Fibroblast of skin of abdomen (primary cell): Measurements from ENCODE around the gene PTAFR. TPM values are rescaled to one million over a fixed set of nuclear protein-coding genes. Genes with fewer than 3 reads are reported as not detected.

Experiments
- DNase-seq: peaks from one replicate; pipeline ENCODE4 v3.0.0-alpha.2; 2013
- polyA plus RNA-seq, 2 experiments: library from polyadenylated mRNA; unstranded; fragments of 120-200 nt; gene quantifications; one replicate each; pipeline ENCODE4 v1.2.1, GENCODE V29; 2013; ENCODE audit not compliant: insufficient read length in 2 of 2

PTAFR gene, protein sequence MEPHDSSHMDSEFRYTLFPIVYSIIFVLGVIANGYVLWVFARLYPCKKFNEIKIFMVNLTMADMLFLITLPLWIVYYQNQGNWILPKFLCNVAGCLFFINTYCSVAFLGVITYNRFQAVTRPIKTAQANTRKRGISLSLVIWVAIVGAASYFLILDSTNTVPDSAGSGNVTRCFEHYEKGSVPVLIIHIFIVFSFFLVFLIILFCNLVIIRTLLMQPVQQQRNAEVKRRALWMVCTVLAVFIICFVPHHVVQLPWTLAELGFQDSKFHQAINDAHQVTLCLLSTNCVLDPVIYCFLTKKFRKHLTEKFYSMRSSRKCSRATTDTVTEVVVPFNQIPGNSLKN
- 0.06 TPM for polyA plus RNA-seq (2013, experiment 1 of 2; ENCODE audit: insufficient read length)
- polyA plus RNA-seq (2013, experiment 2 of 2; ENCODE audit: insufficient read length), result 0.04 TPM

DNA sequence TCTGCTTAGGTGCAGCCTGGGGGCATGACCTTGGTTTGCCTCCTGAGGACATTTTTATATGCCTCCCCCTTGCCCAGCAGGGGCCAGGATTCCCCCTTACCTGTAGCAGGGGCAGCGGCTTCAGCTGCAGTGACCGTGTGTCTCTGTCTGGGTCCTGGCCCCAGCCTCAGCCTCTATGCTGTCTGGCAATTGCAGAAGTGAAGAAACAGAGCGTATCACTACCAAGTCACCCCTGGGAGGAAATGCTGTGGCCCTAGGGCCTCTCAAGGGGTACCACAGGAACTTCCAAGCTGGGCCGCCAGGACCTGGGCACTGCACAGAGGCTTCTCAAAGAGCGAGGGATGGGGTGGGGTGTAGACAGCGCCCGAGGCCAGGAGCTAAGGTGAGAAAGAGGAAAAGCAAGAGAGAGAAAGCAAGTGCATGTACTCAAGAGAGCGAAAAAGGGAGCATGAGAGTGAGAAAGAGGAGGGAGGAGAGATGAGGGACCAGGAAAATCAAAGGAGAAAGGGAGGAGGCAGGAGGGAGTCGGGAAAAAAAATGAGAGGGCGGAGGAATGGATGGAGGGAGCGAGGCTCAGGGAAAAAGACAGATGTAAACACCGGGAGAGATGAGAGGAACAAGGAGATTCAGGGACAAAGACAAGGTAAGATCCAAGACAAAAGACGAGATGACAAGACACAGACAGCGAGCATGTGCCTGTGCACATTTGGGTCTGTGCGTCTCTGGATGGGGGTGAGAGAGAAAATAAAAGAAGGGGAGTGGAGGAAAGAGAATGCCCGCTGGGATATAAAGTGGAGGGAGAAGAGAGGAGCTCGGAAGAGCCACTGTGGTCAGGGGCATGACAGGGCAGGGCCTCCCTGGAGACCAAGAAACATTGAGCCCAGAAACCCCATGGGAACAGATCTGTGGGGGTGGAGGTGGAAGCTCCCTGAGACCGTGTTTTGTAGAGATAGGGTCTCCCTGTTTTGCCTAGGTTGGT lies at the start of gene PTAFR:
Gene PTAFR (minus strand): TSS at position 199 of the 979 bp plus-strand sequence. CDS start 25,669 bp downstream, outside the sequence.
- no peak for DNase-seq

DNA sequence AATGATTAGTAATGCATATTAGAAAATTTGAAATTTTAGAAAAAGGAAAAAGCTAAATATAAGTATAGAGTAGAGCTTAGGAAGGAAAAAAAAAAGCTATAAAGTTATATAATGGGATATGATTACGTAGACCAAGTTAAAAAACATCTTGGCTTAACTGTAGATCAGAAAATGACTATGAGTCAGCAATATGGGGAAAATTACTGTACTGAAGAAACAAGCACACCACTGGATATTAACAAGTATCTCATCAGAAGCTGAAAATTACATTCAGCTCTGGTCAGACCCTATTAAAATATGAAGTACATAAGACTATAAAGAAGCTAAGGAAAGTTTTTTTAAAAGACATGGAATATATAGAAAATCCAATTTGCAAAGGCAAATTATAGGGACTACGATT lies 36.8 kb upstream of the PTAFR start:
- DNase-seq, result no peak

DNA sequence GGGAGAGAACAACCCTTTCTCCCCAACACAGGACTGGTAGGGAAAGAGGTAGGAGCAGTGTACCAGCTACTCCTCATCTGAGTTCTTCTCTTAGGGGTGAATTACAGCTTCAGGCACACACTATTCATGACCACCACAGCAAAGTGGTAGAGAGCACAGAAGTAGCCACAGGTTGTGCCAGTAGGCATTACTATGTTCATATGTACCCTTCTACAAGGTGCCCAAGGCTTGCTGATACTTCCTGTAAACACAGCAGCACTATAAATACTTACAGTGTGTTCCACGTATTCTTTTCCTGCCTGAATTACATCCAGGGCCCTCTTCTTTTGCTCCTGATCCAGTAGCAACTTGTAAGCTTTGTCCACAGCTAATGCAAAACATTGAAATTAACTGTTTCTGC lies 33.2 kb upstream of the PTAFR start:
- DNase-seq, result no peak

DNA sequence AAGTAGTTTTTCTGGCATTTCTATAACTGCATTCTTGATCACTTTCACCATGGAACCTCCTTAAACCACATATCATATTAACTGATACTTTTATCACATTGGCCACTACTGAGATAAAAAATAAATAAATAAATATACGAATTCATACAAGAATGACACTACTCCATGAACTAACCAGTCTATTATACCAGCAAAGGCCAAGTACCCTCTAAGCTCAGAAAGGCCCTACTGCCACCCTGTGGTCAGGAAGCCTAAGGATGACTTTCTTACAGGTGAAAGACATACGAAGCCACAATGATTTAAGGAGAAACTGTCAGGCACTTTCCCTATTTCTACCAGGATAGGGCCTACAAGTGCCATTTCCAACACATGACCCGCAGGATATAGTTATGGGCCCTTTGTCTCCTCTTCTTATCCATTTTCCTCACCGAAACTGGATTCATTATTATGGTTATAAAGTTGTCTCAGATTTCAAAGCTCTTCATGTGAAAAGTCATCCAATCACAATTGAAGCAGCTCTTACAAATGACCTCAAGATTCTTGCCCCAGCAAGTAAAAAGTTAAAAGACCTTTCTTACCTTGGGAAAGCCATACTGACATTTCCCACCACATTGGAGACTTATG lies 32.4 kb upstream of the PTAFR start:
- DNase-seq, result peak; percentile 55

DNA sequence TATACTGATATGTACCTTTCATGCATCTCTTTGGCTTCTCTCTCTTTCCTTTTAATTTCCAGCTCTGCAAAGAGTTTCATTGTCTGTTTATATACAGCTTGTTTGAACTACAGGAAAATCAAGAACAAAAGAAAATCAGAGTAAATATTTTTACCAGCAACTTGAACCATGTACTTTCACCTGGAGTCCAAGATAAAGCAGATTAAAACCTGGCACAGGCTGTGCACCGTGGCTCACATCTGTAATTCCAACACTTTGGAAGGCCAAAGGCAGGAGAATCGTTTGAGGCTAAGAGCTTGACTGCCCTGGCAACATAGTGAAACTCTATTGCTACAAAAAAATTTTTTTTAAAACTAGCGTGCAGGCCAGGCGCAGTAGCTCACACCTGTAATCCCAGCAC lies 28.8 kb upstream of the PTAFR start:
- no peak for DNase-seq

DNA sequence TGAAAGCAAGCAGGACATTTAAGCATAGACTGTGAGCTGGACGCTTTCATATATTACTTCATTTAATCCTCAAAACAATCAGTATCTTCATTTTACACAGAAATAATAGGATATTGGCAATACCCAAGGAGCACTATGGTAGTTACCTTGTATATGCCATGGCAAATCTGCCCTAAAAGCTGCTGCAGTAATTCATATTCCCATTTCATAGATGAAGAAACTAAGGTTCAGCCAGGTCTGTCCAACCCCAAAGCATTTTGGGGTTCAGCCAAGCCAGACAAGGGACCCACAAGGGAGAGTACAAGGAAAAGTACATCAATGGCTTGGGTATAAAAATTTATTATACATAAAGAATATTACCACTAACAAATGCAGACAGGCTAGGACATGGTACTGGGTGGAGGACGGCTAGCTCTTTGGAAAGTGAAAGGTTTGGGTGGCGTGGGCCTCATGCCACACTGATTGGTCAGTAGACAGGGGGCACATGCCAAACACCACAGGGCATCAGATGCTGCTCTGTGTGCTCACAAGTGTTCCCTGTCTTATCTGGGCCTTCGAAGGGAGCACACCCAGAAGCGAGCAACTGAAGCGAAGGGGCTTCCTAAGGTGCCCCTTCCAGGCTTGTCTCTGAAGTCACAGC lies 23.9 kb upstream of the PTAFR start:
- no peak for DNase-seq

DNA sequence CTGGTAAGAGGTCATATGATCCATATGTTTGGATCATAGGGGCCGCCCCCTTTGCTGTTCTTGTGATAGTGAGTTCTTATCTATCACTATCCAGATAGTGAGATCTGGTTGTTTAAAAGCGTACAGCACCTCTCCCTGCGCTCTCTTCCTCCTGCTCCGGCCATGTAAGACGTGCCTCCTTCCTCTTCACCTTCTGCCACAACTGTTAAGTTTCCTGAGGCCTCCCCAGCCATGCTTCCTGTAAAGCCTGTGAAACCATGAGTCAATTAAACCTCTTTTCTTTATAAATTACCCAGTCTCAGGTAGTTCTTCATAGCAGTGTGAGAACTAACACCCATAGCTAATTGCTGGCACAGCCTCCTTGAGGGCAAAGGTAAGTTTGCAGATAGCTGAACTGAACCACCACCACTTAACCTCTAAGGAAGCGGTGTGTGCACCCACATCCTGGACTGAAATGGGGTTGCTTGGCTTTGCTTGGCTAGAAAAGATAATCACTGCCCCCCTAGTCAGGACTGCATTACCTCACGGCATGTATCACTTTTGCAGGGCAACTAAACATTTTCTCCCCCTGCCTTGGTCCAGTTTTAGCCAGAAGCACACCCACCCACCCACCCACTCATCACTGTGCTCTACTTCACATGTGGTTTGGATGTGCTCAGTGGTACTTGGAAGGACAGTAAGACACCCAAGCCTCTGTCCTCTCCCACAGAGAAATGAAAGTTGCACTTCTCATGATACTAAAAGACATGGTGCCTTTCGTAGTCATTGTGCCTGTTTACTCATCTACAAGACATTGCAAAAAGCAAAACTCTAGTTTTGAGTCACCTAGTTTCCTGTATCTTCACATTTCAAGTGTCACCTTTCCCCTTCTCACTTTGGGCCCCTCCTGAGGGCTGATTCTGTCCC lies 23.1 kb upstream of the PTAFR start:
- no peak for DNase-seq

DNA sequence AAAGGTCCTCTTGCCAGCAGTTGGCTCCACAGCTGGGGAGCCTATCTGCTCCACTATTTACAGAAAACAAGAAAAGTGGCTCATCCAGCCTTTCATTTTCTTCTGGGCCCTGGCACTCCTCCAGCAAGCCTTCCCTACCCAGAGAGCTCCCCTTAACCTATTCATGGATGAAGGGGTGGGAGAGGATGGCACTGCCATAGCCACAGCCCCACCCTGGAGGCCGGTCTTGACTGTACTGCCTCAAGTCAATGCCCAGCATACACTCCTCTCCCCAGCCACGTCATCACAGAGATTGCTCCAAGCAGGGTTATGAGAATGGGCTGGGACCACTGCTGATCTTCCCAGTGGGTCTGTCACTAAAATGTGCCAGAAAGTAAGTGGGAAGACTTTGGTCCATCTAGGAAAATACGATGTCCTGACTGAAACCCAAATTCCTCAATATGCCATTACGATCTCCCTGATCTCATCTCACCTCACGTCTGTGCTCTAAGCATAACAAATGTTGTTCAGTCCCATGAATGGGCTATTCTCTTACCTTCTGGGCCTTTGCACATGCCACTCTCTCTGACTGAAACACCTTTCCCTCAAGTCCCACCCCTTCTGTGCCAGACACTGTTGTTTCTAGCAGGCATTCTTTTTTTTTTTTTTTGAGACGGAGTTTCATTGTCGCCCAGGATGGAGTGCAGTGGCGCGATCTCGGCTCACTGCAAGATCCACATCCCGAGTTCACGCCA lies 21.4 kb upstream of the PTAFR start:
- no peak for DNase-seq

DNA sequence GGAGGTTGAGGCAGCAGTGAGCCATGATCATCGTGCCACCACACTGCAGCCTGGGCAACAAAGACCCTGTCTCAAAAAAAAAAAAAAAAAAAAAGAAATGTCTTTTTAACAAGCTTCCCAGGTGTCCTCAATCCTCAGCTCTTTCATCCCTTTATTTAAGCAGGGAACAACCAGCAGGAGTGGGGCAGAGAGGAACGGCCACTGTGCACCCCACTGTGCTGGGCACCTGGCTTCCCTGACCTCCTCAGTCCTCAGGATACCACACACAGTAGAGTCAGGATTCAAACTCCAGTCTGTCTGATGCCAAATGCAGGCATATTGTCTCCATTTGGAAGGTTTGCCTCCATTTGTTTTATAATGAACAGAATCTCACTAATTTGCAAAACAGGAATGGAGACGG lies 19.8 kb upstream of the PTAFR start:
- DNase-seq, result no peak

DNA sequence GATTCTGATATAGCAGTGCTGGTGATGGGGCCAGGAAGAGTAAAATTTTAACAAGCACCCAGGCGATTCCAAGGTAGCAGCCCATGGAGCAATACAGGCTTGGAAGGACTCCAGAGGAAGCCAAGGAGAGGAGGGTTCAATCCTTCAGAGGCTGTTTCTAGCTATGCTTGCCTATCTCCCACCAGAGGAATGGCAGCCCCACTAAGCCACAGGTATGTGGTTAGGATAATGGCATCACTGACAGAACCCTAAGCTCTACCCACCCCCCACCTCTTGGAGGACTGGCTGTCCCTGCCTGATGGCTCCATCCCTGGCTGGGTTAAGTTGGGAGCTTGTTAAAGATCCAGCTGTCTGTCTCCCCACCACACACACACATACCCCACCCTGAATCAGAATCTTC lies 19.3 kb upstream of the PTAFR start:
- DNase-seq, result no peak

DNA sequence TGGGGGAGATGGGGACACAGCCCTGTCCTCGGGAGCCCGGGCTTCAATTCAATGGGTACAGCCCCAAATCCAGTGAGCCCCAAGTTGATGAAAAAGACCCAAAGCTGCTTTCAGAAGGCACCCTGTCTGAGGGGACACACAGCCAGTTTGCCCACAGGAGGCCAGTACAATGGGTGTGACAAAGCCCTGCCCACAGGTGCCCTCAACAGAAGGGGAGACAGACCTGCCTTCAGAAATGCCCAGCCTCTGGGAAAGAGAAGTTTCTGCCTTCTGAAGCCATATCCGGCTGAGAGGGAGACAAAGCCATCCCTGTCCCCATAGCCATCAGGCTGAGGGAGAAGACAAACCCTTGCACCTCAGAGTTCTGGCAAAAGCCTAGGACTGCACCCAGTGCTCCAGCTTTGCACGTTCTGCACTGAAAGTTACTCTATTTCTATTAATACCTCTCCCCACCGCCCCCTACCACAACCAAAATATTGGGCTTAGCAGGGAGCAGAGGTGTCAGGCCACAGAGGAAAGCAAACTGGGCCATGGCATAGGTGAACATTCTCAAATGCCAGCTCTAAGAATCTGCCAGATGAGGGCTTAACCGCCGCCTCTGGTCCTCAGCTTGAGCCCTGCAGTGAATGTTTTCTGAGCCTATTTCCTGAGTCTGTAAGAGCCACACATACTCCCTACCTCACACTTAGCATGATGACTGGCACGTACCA lies 18.0 kb upstream of the PTAFR start:
- DNase-seq, result no peak

DNA sequence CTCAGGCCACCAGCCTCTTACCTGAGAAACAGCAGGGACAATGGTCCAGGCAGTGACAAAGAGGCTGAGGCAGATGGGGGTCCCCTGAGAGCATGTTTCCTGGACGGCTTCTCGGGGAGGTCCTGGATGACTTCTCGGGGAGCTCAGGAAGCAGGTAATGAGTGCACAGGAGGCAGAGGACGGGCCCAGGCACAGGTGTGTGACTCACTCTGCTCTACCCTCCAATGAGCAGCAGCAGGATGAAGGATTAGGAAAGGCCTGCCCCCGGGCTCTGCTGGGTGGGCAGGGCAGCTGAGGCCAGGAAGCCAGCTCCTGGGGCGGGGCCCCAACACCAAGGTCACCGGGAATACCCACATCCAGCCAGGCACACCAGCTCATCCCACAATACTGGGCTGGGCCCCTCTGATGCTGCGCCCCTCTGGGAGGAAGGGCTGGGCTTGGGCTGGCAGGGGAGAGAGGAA lies 17.2 kb upstream of the PTAFR start:
- DNase-seq, result no peak

DNA sequence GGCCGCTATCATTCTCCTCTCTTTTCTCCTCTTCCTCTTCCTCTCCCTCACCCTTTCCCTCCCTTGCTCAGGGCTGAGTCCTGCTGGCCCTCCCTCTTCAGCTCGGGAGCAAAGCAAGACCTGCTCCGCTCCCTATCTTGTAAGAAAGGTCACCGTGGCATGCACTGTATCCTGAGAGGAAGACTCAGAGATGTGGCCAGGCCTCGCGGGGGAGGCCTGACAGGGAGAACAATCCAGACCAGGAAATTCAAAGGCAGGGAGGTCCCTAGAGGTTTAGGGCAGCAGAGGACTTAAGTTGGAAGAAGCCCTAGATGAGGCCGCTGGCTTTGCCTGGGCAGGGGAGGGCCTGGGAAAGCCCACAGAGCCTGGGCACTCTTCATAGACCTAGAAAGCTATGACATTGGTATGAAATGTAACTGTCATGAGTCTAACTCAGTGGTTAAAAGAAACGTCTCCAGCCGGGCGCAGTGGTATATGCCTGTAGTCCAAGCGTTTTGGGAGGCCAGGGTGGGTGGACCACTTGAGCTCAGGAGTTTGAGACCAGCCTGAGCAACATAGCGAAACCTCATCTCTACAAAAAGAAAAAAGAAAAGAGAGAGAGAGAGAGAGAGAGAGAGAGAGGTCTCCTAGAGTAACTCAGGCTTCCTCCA lies 14.6 kb upstream of the PTAFR start:
- no peak for DNase-seq

DNA sequence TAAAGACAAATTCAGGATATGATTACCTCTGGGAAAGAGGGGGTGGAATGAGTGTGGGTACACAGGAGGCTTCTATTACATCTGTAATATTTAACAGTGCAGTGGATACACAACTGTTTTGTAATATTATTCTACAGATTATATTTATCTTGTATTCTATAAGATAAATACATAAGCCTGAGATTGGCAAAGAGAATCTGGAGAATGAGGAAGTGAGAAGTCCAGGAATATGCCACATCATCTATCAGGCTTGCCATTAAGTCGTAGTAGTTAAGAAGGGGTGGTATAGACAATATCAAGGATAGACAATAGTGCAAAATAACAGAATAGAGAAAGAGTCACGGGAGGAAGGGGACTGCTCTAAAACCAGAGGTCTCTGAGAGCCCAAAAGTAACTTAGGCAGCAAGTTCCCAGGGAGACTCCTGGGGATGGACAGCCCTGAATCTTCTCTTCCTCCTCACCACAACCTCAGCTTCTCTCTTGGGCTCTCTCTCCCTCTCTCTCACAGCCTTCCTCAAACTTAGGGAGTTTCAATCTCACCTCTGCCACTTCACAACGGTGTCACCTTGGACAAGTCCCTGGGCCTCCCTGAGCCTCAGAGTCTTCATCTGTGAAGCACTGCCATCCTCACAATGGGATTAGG lies 14.0 kb upstream of the PTAFR start:
- peak; percentile 27 for DNase-seq

DNA sequence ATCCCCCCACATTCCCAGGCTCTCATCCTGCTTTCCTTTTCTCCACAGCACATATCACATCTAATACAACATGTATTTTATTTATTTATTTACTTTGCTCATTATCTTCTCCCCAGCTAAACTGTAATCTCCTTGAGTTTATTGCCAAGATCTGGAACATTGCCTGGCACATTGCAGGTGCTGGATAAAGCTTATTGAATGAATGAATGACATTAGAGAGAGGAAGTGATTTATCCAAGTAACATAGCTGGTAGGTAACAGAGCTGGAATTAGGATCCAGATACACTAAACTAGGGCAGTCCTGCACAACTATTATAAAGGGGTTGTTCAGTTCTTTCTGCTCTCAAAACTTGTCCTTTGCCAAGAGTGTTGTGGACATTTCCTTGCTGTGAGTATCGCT lies 8.6 kb upstream of the PTAFR start:
- DNase-seq, result no peak

DNA sequence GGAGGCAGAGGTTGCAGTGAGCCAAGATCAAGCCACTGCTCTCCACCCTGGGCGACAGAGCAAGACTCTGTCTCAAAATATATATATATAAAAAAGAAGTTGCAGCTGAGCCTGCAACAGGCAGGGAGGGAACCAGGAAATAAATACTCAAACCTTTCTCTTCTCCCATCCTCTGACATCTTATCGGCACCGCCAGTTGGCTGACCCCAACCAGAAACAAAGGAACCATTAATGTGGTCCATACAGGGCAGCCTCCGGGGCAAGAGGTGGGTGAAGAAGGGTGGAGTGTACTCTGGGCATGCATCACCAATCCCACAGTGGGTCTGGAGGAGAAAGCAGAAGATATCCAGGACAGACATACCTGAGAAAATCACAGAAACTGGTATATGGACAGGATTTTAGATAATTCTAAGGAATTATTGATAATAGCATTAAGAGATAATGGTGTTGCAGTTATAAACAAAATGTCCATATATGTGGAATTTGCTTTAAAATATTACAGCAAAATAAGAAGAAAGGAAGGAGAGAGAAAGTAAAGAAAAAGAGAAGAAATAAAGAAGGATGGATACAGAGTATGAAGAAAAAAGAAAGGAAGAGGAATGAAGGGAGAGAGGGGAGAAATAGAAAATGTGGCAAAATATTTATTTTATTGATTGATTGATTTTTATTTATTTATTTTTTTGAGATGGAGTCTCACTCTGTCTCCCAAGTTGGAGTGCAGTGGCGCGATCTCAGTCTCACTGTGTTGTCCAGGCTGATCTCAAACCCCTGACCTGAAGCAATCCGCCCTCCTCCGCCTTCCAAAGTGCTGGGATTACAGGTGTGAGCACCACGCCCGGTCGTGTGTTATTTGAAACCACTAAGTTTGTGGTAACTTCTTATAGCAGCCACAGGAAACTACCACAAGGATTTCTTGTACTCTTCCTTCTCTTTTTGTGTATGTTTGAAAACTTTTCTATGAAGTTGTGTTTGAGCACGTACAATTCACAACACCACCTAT lies 4.1 kb upstream of the PTAFR start:
- no peak for DNase-seq

DNA sequence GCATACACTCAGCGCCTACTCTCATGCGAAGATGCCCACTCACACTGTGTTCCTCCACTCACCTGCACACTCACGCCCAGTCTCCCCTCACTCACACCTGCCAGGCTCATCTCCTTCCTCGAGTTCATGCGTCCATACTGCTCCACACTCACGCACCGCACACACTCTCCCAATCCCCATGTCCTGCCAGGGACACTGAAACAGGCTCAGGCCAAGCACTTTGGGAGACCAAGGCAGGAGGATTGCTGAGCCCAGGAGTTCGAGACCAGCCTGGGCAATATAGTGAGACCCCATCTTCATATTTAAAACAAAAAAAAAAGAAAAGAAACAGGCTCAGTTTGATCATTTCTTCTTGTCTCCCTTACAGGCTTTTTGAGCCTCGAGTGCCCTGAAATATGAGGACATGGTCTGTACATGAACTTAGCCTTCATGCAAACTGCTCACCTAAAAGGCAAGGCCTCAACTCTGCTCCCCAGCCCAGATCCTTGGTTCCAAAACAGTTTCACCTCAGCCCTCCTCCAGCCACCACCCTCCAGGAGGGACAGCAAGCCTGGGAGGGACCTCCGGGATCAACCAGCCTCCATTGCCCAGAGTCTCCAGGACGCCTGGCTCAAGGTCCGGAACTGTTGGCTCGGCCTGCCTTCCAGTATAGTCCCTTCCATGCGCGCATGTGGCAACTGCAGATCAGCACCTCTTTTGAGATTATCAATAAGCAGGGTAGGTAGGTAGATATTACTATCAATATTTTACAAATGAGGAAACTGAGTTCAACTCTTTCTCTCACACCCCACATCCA lies 2.4 kb upstream of the PTAFR start:
- DNase-seq, result no peak
